ENCODE results near the gene DLG2.

GRCh38 chr11:85182441-85183387 is 444.4 kb downstream of the DLG2 start:
- TF ChIP-seq EP300 (IDR thresholded peaks at IDR 0.05) (no peak), CTCF (IDR thresholded peaks at IDR 0.05) (peak in 1 of 3 experiments; percentile 22)
